Adipocyte (in vitro differentiated cells): ENCODE data around the gene C1orf105.

Experiments
- DNase-seq: peaks from one replicate; pipeline ENCODE4 v3.0.0-alpha.2; 2015; ENCODE audit warnings: low read depth
- H3K27me3 ChIP-seq: replicated peaks from 2 replicates; pipeline ENCODE4 v1.7.0; 2013; ENCODE audit warnings: mild to moderate bottlenecking, low read length, moderate library complexity; ENCODE audit not compliant: control insufficient read depth, insufficient read depth
- H3K36me3 ChIP-seq: 2 replicates; pipeline ENCODE4 v1.7.0; 2013; ENCODE audit warnings: low read length, mild to moderate bottlenecking, moderate library complexity; ENCODE audit not compliant: control insufficient read depth, insufficient read depth, severe bottlenecking
- H3K4me1 ChIP-seq: 2 replicates; pipeline ENCODE4 v1.7.0; 2013; ENCODE audit warnings: mild to moderate bottlenecking, low read length, moderate library complexity; ENCODE audit not compliant: control insufficient read depth, insufficient read depth
- H3K4me3 ChIP-seq: 2 replicates; pipeline ENCODE4 v1.7.0; 2013; ENCODE audit warnings: mild to moderate bottlenecking, low read length, moderate library complexity
- H3K9ac ChIP-seq: 2 replicates; pipeline ENCODE4 v1.7.0; 2013; ENCODE audit warnings: mild to moderate bottlenecking, low read length, moderate library complexity
- H3K9me3 ChIP-seq: 2 replicates; pipeline ENCODE4 v1.7.0; 2013; ENCODE audit warnings: mild to moderate bottlenecking, low read length, moderate library complexity; ENCODE audit not compliant: control insufficient read depth

The C1orf105 gene

GRCh38 chr1:172477741-172478140, 57.3 kb downstream of the C1orf105 start:
- H3K9me3 ChIP-seq, result no peaks in the 10 kb centered on the region
- DNase-seq, result no peak
- H3K27me3 ChIP-seq, result peaks cover 13% of the 10 kb centered on the region
- H3K9ac ChIP-seq, result no peak overlapping the region
- no peak overlapping the region for H3K4me3 ChIP-seq
- peaks cover 5% of the 10 kb centered on the region for H3K4me1 ChIP-seq
- H3K36me3 ChIP-seq, result no peaks in the 10 kb centered on the region

- Histone ChIP-seq H3K36me3 (no peaks in the 10 kb centered on the region), H3K9ac (no peak overlapping the region), H3K4me1 (peaks cover 5% of the 10 kb centered on the region), H3K4me3 (no peak overlapping the region), H3K9me3 (no peaks in the 10 kb centered on the region), H3K27me3 (peaks cover 13% of the 10 kb centered on the region)
- DNase-seq, result no peak
Observed at GRCh38 chr1:172478485-172478884, 58.0 kb downstream of the C1orf105 start.

- peaks cover 5% of the 10 kb centered on the region for H3K4me1 ChIP-seq
- H3K9me3 ChIP-seq, result peaks cover 3% of the 10 kb centered on the region
- H3K4me3 ChIP-seq, result no peak overlapping the region
- H3K9ac ChIP-seq, result no peak overlapping the region
- peaks cover 13% of the 10 kb centered on the region for H3K27me3 ChIP-seq
- DNase-seq, result no peak
- H3K36me3 ChIP-seq, result no peaks in the 10 kb centered on the region
Observed at GRCh38 chr1:172480431-172480830, 59.9 kb downstream of the C1orf105 start.

- no peaks in the 10 kb centered on the region for H3K36me3 ChIP-seq
- H3K4me3 ChIP-seq, result no peak overlapping the region
- H3K9me3 ChIP-seq, result peaks cover 3% of the 10 kb centered on the region
- no peak overlapping the region for H3K9ac ChIP-seq
- H3K27me3 ChIP-seq, result peaks cover 13% of the 10 kb centered on the region
- no peak for DNase-seq
- peaks cover 2% of the 10 kb centered on the region for H3K4me1 ChIP-seq
Observed at GRCh38 chr1:172482044-172482443, 61.6 kb downstream of the C1orf105 start.

- H3K9ac ChIP-seq, result no peak overlapping the region
- H3K36me3 ChIP-seq, result no peaks in the 10 kb centered on the region
- peak; percentile 13 for DNase-seq
- no peak overlapping the region for H3K4me3 ChIP-seq
- H3K27me3 ChIP-seq, result peaks cover 24% of the 10 kb centered on the region
- H3K9me3 ChIP-seq, result peaks cover 3% of the 10 kb centered on the region
- no peaks in the 10 kb centered on the region for H3K4me1 ChIP-seq
Observed at GRCh38 chr1:172483448-172483847, 63.0 kb downstream of the C1orf105 start.

GRCh38 chr1:172484252-172484651, 63.8 kb downstream of the C1orf105 start:
- Histone ChIP-seq H3K4me1 (no peaks in the 10 kb centered on the region), H3K9ac (no peak overlapping the region), H3K4me3 (no peak overlapping the region), H3K36me3 (no peaks in the 10 kb centered on the region), H3K27me3 (peaks cover 28% of the 10 kb centered on the region), H3K9me3 (peaks cover 3% of the 10 kb centered on the region)
- no peak for DNase-seq

- Histone ChIP-seq H3K36me3 (no peaks in the 10 kb centered on the region), H3K9ac (no peak overlapping the region), H3K4me1 (no peaks in the 10 kb centered on the region), H3K27me3 (peaks cover 26% of the 10 kb centered on the region), H3K9me3 (peaks cover 3% of the 10 kb centered on the region), H3K4me3 (no peak overlapping the region)
- DNase-seq, result no peak
Observed at GRCh38 chr1:172485626-172486025, 65.1 kb downstream of the C1orf105 start.

GRCh38 chr1:172486805-172487454, 66.4 kb downstream of the C1orf105 start:
- no peak overlapping the region for H3K9ac ChIP-seq
- no peaks in the 10 kb centered on the region for H3K4me1 ChIP-seq
- DNase-seq, result no peak
- no peaks in the 10 kb centered on the region for H3K36me3 ChIP-seq
- H3K9me3 ChIP-seq, result peaks cover 3% of the 10 kb centered on the region
- peaks cover 25% of the 10 kb centered on the region for H3K27me3 ChIP-seq
- no peak overlapping the region for H3K4me3 ChIP-seq

- Histone ChIP-seq H3K4me3 (no peak overlapping the region), H3K27me3 (peaks cover 28% of the 10 kb centered on the region), H3K36me3 (no peaks in the 10 kb centered on the region), H3K4me1 (no peaks in the 10 kb centered on the region), H3K9me3 (peaks cover 3% of the 10 kb centered on the region), H3K9ac (no peak overlapping the region)
- DNase-seq, result no peak
Observed at GRCh38 chr1:172487550-172487949, 67.1 kb downstream of the C1orf105 start.

GRCh38 chr1:172488393-172488792, 67.9 kb downstream of the C1orf105 start:
- Histone ChIP-seq H3K9ac (no peak overlapping the region), H3K4me1 (no peaks in the 10 kb centered on the region), H3K27me3 (peaks cover 28% of the 10 kb centered on the region), H3K9me3 (peaks cover 3% of the 10 kb centered on the region), H3K36me3 (no peaks in the 10 kb centered on the region), H3K4me3 (no peak overlapping the region)
- DNase-seq, result no peak

GRCh38 chr1:172489847-172490246, 69.4 kb downstream of the C1orf105 start:
- Histone ChIP-seq H3K9ac (no peak overlapping the region), H3K9me3 (no peaks in the 10 kb centered on the region), H3K27me3 (peaks cover 32% of the 10 kb centered on the region)

GRCh38 chr1:172492421-172492820, 71.9 kb downstream of the C1orf105 start:
- peaks cover 31% of the 10 kb centered on the region for H3K27me3 ChIP-seq
- peaks cover 9% of the 10 kb centered on the region for H3K4me1 ChIP-seq
- H3K9me3 ChIP-seq, result no peaks in the 10 kb centered on the region
- H3K36me3 ChIP-seq, result no peaks in the 10 kb centered on the region
- DNase-seq, result no peak
- no peak overlapping the region for H3K4me3 ChIP-seq
- H3K9ac ChIP-seq, result no peak overlapping the region

More at GRCh38 chr1:172489847-172490246, 69.4 kb downstream of the C1orf105 start:
- Histone ChIP-seq H3K4me3 (no peak overlapping the region), H3K36me3 (no peaks in the 10 kb centered on the region), H3K4me1 (no peaks in the 10 kb centered on the region)
- DNase-seq, result peak; percentile 66
